Karpas-422 (cell line): ENCODE measurements around the gene EFNA5. TPM values are rescaled to one million over a fixed set of nuclear protein-coding genes. Genes with fewer than 3 reads are reported as not detected.

Source experiments
- DNase-seq: peaks from one replicate; pipeline ENCODE4 v3.0.0-alpha.2; 2015
- H2AFZ ChIP-seq: fragments of 200-600 bp; sonication (generic); 2 replicates; pipeline ENCODE4 v1.6.1; 2014; ENCODE audit warnings: antibody characterized with exemption, low read length, mixed read lengths
- H3K27ac ChIP-seq: fragments of 200-600 bp; sonication (generic); 2 replicates; pipeline ENCODE4 v1.5.1; 2014; ENCODE audit warnings: mild to moderate bottlenecking, low read length, moderate library complexity
- H3K27me3 ChIP-seq: fragments of 200-600 bp; sonication (generic); 2 replicates; pipeline ENCODE4 v1.6.1; 2014; ENCODE audit warnings: low read length, mixed read lengths
- H3K36me3 ChIP-seq: fragments of 200-600 bp; sonication (generic); 2 replicates; pipeline ENCODE4 v1.6.1; 2014; ENCODE audit warnings: low read length, mixed read lengths; ENCODE audit not compliant: insufficient read depth
- H3K4me1 ChIP-seq: fragments of 200-600 bp; sonication (generic); 2 replicates; pipeline ENCODE4 v1.6.1; 2014; ENCODE audit warnings: mild to moderate bottlenecking, low read length, mixed read lengths
- H3K4me2 ChIP-seq: fragments of 200-600 bp; sonication (generic); 2 replicates; pipeline ENCODE4 v1.6.1; 2014; ENCODE audit warnings: low read length, low read depth, mild to moderate bottlenecking; ENCODE audit not compliant: poor library complexity, severe bottlenecking
- H3K4me3 ChIP-seq: fragments of 200-600 bp; sonication (generic); 2 replicates; pipeline ENCODE4 v1.5.1; 2014; ENCODE audit warnings: mild to moderate bottlenecking, antibody characterized with exemption, low read length, mixed read lengths
- H3K79me2 ChIP-seq: fragments of 200-600 bp; sonication (generic); 2 replicates; pipeline ENCODE4 v1.6.1; 2014; ENCODE audit warnings: mild to moderate bottlenecking, low read length, mixed read lengths
- H3K9ac ChIP-seq: fragments of 200-600 bp; sonication (generic); 2 replicates; pipeline ENCODE4 v1.6.0; 2014; ENCODE audit warnings: low read length
- H3K9me2 ChIP-seq: fragments of 200-600 bp; sonication (generic), shearing (Covaris generic); replicated peaks from 2 replicates; pipeline ENCODE4 v1.6.0; 2014; ENCODE audit warnings: mild to moderate bottlenecking, low read length, moderate library complexity; ENCODE audit not compliant: insufficient read depth
- H3K9me3 ChIP-seq: fragments of 300-700, 200-600 bp; sonication (generic); 2 replicates; pipeline ENCODE4 v1.6.1; 2014; ENCODE audit warnings: low read length, mixed read lengths
- H4K20me1 ChIP-seq: fragments of 200-600 bp; sonication (generic); 2 replicates; pipeline ENCODE4 v1.6.1; 2014; ENCODE audit warnings: mild to moderate bottlenecking, antibody characterized with exemption, low read length, low read depth; ENCODE audit not compliant: insufficient read depth
- total RNA-seq: library from RNA; depleted of rRNA; stranded (reverse); fragments of >200 nt; shearing (Covaris generic); gene quantifications from 2 replicates; pipeline ENCODE4 v1.2.3, GENCODE V29; 2014; ENCODE audit warnings: low replicate concordance

The EFNA5 gene
- total RNA-seq, 1 experiment from 2014 or later = not detected

- Histone ChIP-seq H3K4me2 (no peak overlapping the region), H3K79me2 (no peaks in the 10 kb centered on the region), H3K9me2 (no peaks in the 10 kb centered on the region), H3K27ac (no peak overlapping the region), H3K36me3 (no peaks in the 10 kb centered on the region), H3K9me3 (no peaks in the 10 kb centered on the region), H2AFZ (no peak overlapping the region), H4K20me1 (no peaks in the 10 kb centered on the region), H3K9ac (no peak overlapping the region), H3K27me3 (no peaks in the 10 kb centered on the region; the same call in 1 of the 2 replicates), H3K4me1 (peaks cover 17% of the 10 kb centered on the region), H3K4me3 (no peak overlapping the region)
- no peak for DNase-seq
These were observed 428 bp downstream of the EFNA5 start for GRCh38 chr5:107670087-107670931.

DNA sequence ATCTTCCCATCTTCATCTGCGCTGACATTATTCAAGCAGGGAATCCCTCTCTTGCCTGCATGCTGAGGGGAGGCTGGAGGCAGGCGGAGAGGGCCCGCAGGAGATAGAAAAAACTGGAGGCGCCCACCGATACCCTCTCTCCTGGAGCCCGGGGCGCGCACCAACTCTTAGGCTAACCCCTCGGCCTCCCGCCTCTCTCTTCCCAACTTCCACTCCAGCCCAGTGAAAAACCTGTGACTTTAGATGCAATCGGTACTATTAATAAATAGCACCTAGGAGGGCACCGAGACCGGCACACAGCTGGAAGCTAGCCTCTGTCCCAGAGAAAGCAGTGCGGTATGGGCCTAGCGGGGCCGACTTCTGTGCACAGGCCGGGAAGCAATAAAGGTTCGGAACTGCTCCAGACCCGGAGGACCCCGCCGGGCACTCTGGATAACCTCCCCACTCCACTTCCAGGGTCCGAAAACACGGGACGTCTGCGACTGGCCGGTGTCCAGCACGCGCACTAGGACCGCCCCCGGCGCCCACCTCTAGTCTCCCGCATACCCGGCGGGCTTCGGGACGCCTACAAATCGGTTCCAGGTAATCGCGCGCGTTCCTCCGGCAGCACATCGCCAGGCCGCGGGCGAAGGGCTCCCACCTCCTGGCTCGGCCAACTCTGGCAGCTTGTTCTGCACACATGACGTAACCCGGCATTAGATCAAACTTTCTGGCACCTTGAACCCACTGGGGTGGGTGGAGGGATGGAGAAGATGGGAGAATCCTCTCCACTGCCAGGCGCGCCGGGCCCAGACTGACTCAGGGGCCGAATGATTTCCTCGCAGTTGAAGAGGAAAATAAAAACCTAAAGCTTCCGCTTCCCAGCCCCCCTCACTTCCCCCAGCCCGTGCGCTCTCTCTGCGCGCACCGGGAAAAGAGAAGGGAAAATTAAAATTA, 1.4 kb downstream of the EFNA5 start:
- H3K9me3 ChIP-seq = no peaks in the 10 kb centered on the region
- H3K27ac ChIP-seq = no peak overlapping the region
- no peaks in the 10 kb centered on the region; the same call in 1 of the 2 replicates for H3K27me3 ChIP-seq
- no peak overlapping the region for H3K4me2 ChIP-seq
- H3K9me2 ChIP-seq = no peaks in the 10 kb centered on the region
- no peaks in the 10 kb centered on the region for H3K36me3 ChIP-seq
- no peaks in the 10 kb centered on the region for H3K79me2 ChIP-seq
- H3K9ac ChIP-seq = no peak overlapping the region
- DNase-seq = no peak
- no peaks in the 10 kb centered on the region for H4K20me1 ChIP-seq
- no peak overlapping the region for H3K4me3 ChIP-seq
- peaks cover 17% of the 10 kb centered on the region for H3K4me1 ChIP-seq
- H2AFZ ChIP-seq = no peak overlapping the region

DNA sequence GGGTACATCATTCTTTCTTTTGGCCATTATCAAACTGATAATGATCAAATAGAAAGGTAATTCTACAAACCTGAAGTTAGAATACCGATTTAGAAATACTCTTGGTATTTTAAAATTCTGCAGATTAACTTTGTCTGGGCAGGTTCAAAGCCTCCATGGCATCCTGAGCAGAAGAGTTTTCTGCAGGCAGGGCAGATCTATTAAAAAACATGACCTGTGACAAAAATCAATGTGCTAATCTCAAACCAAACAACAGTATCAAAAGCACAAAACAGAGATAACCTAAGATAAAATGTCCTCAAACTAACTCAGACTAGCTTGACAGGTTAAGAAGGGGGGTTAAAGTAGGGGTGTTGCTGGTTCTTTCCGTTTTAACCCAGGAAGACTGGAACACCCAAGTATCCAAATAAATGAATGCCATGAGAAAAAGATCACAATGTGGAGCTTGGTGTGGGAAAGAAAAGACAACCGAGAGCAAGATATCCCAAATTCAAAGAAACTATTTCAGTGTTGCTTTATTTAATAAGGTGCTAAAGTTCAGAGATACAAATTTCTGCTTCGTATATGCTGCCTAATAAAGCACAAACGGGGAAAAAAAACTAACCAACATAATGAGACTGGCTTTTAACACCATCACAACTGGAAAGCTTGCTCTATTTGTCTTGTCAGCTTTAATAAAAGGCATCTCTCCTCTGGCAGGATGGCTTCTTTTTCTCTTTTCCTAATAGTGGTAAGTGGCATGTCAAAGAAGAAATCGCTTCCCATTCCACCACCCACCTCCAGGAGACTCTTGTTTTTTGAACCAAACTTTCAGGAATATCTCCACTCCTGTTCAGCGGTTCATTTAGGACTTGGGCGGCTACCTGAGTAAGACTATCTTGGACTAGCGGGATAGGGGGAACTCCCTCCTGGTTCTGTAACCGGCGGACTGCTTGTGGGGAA, 2.3 kb downstream of the EFNA5 start:
- DNase-seq = no peak
- H3K36me3 ChIP-seq = no peaks in the 10 kb centered on the region
- H3K27ac ChIP-seq = no peak overlapping the region
- H3K27me3 ChIP-seq = no peaks in the 10 kb centered on the region; the same call in 1 of the 2 replicates
- no peaks in the 10 kb centered on the region for H4K20me1 ChIP-seq
- no peaks in the 10 kb centered on the region for H3K9me2 ChIP-seq
- H3K4me1 ChIP-seq = peaks cover 16% of the 10 kb centered on the region
- no peak overlapping the region for H3K9ac ChIP-seq
- H3K4me2 ChIP-seq = no peak overlapping the region
- H3K4me3 ChIP-seq = no peak overlapping the region
- H3K9me3 ChIP-seq = no peaks in the 10 kb centered on the region
- no peaks in the 10 kb centered on the region for H3K79me2 ChIP-seq
- no peak overlapping the region for H2AFZ ChIP-seq

DNA sequence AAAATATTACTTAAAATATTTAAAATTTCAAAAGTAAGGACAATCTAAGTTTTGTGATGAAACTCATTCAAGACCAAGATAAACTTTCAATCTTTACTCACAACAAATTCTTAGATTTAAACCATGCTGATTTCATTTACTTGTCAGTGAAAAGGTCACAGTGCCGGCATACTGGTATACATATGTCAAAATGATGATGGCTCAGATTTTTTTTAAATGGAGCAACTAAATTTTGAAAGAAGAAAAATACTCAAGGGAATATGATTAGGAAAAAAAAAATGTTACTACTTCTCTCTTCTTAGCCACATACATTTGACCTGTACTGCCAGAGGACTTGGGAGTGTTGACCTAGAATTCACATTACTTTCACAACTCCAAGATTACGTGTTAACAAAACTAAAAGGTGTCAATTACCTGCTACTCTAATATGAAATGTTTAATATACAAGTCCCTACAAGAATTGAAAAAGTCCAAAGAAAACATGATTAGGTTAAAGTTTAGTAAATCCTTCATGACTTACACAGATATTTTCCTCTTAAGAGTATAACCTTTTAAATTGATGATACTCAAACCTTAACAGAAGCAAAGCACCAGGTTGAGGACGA, 4.6 kb downstream of the EFNA5 start:
- Histone ChIP-seq H3K79me2 (no peaks in the 10 kb centered on the region), H3K27me3 (no peaks in the 10 kb centered on the region), H3K9ac (no peak overlapping the region), H3K27ac (no peak overlapping the region), H3K36me3 (no peaks in the 10 kb centered on the region), H3K9me3 (no peaks in the 10 kb centered on the region), H3K9me2 (no peaks in the 10 kb centered on the region), H3K4me2 (no peak overlapping the region), H3K4me1 (peaks cover 1% of the 10 kb centered on the region), H4K20me1 (no peaks in the 10 kb centered on the region), H2AFZ (no peak overlapping the region), H3K4me3 (no peak overlapping the region)
- no peak for DNase-seq

DNA sequence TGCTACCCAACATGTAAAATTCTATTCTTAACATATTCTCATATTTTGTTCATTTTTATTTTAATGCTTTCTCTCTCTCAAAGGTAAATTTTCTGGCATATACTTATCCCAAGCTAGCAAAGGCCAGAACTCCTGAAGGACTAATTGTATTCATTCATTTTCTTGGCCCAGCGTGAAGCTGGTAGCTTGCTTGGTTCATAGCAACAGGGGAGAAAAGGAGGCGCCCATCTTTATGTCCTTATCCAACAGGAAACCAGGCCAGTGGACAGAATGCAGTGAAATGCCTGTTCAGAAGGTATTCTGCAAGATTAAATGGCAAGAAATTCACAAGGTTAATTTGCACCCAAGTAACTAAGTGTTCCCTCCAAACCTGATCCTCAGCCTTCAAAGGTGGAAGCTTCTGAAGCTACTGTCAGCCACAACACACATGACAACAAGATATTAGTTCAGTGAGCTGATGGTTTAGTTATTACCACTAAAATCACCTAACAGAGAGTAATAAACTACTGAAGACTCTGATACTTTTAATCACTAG, 5.6 kb downstream of the EFNA5 start:
- Histone ChIP-seq H3K9ac (no peak overlapping the region), H3K9me3 (no peaks in the 10 kb centered on the region), H3K27ac (no peak overlapping the region), H3K27me3 (no peaks in the 10 kb centered on the region), H2AFZ (no peak overlapping the region), H3K4me1 (no peaks in the 10 kb centered on the region), H3K4me2 (no peak overlapping the region), H4K20me1 (no peaks in the 10 kb centered on the region), H3K36me3 (no peaks in the 10 kb centered on the region), H3K4me3 (no peak overlapping the region), H3K79me2 (no peaks in the 10 kb centered on the region), H3K9me2 (no peaks in the 10 kb centered on the region)
- no peak for DNase-seq

DNA sequence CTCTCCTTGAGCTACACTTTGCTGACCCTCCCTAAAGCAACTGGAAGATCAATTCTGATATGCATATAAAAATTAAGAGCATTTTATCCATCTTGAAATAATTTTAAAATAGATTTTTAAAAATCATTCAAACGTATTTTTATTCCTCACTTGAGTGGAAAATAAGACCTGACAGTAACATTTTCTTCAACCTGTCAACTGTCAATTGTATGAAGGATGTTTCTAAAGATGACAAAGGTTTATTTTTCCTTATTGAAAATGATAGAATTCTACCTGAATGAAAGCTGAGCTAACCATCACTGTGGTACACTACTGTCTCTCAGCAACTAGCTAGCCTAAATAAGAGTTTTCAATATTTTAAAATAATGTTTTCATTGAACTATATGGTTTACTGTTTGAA, 7.0 kb downstream of the EFNA5 start:
- no peaks in the 10 kb centered on the region for H3K4me1 ChIP-seq
- H4K20me1 ChIP-seq = no peaks in the 10 kb centered on the region
- H3K79me2 ChIP-seq = no peaks in the 10 kb centered on the region
- no peak overlapping the region for H3K4me3 ChIP-seq
- H3K27ac ChIP-seq = no peak overlapping the region
- H3K9ac ChIP-seq = no peak overlapping the region
- DNase-seq = no peak
- H3K36me3 ChIP-seq = no peaks in the 10 kb centered on the region
- no peak overlapping the region for H2AFZ ChIP-seq
- no peaks in the 10 kb centered on the region for H3K27me3 ChIP-seq
- H3K4me2 ChIP-seq = no peak overlapping the region
- no peaks in the 10 kb centered on the region for H3K9me3 ChIP-seq
- H3K9me2 ChIP-seq = no peaks in the 10 kb centered on the region

- Histone ChIP-seq H3K4me1 (no peaks in the 10 kb centered on the region), H3K9me3 (no peaks in the 10 kb centered on the region), H3K9me2 (no peaks in the 10 kb centered on the region), H3K27ac (no peak overlapping the region), H3K4me3 (no peak overlapping the region), H3K79me2 (no peaks in the 10 kb centered on the region), H3K36me3 (no peaks in the 10 kb centered on the region), H3K9ac (no peak overlapping the region), H2AFZ (no peak overlapping the region), H3K4me2 (no peak overlapping the region), H4K20me1 (no peaks in the 10 kb centered on the region), H3K27me3 (no peaks in the 10 kb centered on the region)
- no peak for DNase-seq
These were observed 9.1 kb downstream of the EFNA5 start for GRCh38 chr5:107661650-107662044.
